HG02840 (cell line): ENCODE results near the gene STX16.

Experiments
- ATAC-seq: cut with Tn5 transposase; IDR thresholded peaks from one replicate; pipeline ENCODE4 v1.9.1; 2021; ENCODE audit warnings: mild to moderate bottlenecking, moderate library complexity, moderate number of reproducible peaks; ENCODE audit not compliant: unreplicated experiment, low FRiP score

STX16 gene

GRCh38 chr20:58670659-58671058 is 19.6 kb downstream of the STX16 start:
- ATAC-seq = no peak

DNA sequence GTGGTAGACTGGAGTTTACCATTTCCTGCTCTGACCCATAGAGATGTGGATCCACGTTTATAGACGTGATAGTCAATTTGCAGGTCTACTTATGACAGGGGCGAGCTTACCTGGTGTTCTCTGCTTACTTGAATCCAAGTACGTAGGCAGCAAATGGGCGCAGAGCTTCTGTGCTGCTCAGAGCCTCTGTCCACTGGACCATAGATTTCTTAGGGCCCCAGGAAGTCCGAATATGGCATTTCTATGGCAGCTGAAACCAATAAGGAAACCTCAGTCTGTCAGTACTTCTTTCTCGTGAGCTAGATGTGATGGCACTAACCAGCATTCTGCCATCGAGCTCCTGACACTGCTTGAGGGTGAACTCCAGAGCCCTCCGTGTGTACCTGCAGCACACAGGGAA is 22.0 kb downstream of the STX16 start:
- no peak for ATAC-seq

DNA sequence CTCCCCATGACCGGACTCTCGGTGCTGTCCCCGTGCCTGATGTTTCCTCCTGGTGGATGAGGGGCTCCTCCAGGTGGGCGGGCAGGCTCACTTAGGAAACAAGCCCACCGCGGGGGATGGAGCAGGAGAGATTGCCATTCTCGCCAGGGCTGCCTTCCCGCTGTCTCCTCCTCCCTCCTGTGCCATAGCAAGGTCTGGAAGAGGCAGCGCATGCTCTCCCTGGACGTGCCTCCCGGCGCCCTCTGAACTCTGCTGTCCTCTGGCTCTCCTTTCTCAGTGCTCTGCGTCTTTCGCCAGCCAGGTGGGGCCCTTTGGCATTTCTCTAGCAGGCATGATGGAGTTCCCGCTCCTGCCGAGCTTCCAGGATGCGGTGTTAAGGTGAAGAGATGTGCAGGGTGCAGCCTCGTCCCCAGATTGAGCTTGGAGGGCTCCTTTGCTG is 24.1 kb downstream of the STX16 start:
- no peak for ATAC-seq

GRCh38 chr20:58675641-58676040 is 24.6 kb downstream of the STX16 start:
- ATAC-seq = no peak

DNA sequence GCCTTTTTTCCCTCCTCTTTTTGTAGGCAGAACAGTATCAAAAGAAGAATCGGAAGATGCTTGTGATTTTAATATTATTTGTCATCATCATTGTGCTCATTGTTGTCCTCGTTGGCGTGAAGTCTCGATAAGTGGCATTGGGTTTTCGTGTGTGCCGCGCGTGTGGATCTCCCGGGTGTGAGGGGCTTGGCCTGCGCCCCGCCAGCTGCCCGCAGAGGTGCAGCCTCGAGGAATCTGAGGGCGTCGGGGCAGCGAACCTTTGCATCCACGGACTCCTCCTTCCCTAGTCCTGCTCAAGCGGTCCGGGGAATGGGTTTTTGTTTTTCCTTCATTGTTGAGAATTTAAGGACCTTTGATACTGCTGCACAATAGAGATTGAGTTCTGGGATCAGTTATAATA is 25.1 kb downstream of the STX16 start:
- no peak for ATAC-seq

- ATAC-seq = no peak
Measured at GRCh38 chr20:58677079-58677604, 26.1 kb downstream of the STX16 start.

GRCh38 chr20:58677808-58678207 is 26.7 kb downstream of the STX16 start:
- no peak for ATAC-seq

GRCh38 chr20:58678806-58679205 is 27.7 kb downstream of the STX16 start:
- no peak for ATAC-seq

DNA sequence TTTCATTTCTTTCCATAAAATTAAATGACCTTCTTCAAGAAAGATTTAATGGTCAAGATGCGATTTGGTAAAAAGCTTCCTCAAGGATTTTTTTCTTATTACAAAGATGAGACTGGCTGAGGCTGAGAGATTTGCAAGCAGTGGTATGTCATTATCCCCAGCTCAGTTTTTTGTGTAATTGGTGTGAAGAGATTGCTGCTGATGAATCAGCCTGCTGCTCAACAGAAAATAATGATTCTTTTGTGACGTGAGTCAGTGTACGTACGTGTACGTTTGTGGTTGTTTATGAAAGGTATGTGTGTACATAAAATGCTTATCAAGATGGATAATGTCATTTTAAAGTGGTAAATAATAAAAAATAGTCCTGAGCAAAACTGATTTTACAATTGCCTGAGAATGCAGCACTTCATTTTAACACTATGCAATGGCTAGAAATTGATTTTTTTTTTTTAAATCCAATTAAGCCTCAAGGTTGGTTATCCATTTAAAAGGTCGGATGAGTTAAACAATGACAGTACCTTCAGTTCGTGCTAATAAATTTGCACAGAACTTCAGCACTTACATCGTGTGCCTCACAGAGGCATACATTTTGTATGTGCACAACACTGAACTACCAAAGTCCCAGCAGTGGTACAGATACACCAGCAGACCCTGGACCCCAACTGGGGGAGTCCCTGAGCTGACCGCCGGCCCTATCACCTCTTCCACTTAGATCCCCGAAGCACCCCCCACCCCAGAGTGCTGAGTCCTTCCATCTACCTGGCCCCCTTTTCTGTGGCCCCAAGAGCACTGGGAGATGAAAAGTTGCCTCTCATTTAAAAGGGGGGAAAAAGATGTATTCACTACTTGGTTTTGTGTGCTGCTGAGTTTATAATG is 31.8 kb downstream of the STX16 start:
- no peak for ATAC-seq

GRCh38 chr20:58684291-58684690 is 33.2 kb downstream of the STX16 start:
- ATAC-seq = no peak

- no peak for ATAC-seq
Measured at GRCh38 chr20:58685988-58686387, 34.9 kb downstream of the STX16 start.

DNA sequence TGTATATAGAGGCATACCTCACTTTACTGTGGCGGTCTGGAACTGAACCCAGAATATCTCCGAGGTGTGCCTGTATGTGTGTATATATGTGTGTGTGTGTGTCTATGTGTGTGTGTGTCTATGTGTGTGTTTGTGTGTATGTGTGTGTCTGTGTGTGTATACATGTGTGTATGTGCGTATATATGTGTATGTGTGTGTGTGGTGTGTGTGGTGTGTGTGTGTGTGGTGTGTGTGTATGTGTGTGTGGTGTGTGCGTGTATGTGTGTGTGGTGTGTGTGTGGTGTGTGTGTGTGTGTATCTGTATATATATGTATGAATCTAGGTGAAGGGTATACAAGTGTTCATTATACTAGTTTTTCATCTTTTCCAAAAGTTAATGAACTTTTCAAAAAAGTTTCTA is 37.3 kb downstream of the STX16 start:
- no peak for ATAC-seq

GRCh38 chr20:58688840-58689239 is 37.8 kb downstream of the STX16 start:
- no peak for ATAC-seq

- ATAC-seq = no peak
Measured at GRCh38 chr20:58690396-58691135, 39.5 kb downstream of the STX16 start.

- peak; percentile 19 for ATAC-seq
Measured at GRCh38 chr20:58691773-58692578, 40.9 kb downstream of the STX16 start.

GRCh38 chr20:58692579-58693225 is 41.6 kb downstream of the STX16 start, which contains the start of gene NPEPL1:
Gene NPEPL1, plus strand, starts transcription at chr20:58692800. Its CDS starts 101 bp downstream, at chr20:58692901.
- peak; percentile 84 for ATAC-seq

- ATAC-seq = no peak
Measured at GRCh38 chr20:58693226-58694006, 42.3 kb downstream of the STX16 start.

- ATAC-seq = no peak
Measured at GRCh38 chr20:58694241-58695083, 43.4 kb downstream of the STX16 start.
